ENCODE measurements around the gene NTRK3.

Gene NTRK3

GRCh38 chr15:87881026-87881425 is 375.5 kb downstream of the NTRK3 start:
- no peaks in the 10 kb centered on the region for H3K4me1 ChIP-seq (ENCODE audit: insufficient read depth, low read length, poor library complexity, severe bottlenecking)
- no peaks in the 10 kb centered on the region for H3K9me3 ChIP-seq (ENCODE audit: insufficient read depth, low read depth, low read length)
- no peaks in the 10 kb centered on the region for H3K36me3 ChIP-seq (ENCODE audit: insufficient read depth, low read length)
- no peak for TF ChIP-seq EZH2phosphoT487 (IDR thresholded peaks at IDR 0.05; ENCODE audit: borderline replicate concordance)
- no peak for TF ChIP-seq CTCF (conservative IDR thresholded peaks at IDR 0.05; ENCODE audit: low read length)
- no peaks in the 10 kb centered on the region for H3F3A ChIP-seq (ENCODE audit: low read depth)
- no peaks in the 10 kb centered on the region for H3K79me2 ChIP-seq (ENCODE audit: insufficient read depth, low read length)
- H3K27me3 ChIP-seq (ENCODE audit: insufficient read depth, low read length, poor library complexity, severe bottlenecking) = no peaks in the 10 kb centered on the region
- no peak overlapping the region for H3K9ac ChIP-seq (ENCODE audit: low read depth, low read length, poor library complexity, severe bottlenecking)
- H3K4me2 ChIP-seq (ENCODE audit: low read depth, low read length, poor library complexity, severe bottlenecking) = no peak overlapping the region
- H3K4me3 ChIP-seq (ENCODE audit: low read length, poor library complexity, severe bottlenecking) = no peak overlapping the region
- H2AFZ ChIP-seq (ENCODE audit: low read length) = no peak overlapping the region
- H4K20me1 ChIP-seq (ENCODE audit: insufficient read depth, low read length, poor library complexity, severe bottlenecking) = no peaks in the 10 kb centered on the region
- H3K9me2 ChIP-seq (replicated peaks; ENCODE audit: low read depth, low read length) = no peaks in the 10 kb centered on the region

DNA sequence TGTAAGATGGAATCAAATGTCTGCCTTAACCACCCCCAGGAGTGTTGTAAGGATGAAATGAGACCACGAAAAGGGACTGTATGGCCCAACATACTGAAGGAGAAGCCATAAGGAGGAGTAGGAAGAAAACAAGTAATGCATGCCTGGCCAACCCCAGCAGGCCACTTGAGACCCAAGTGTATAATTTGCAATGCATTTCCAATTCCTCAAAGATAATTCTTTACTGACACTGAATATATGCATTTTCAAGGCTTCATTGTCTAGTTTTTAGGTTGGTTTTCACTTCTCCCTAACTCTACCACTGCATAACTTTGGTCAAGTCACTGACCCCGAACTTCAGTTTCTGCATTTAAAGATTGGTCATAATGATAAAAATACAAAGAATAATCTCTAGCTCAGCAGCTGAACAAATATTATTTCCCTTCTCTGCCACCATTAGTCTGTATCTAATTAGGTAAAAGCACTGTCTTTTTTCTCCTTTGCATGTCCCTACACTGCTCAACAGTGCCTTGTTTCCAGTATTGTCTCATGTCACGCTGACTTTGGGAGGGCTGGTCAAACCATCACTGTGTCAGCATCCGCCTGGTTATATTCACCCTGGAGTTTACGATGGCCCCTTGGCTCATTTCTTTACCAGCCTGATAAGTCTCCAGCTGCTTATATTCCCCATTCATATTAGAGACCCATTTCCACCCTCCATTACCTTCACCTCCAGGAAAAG is 378.6 kb downstream of the NTRK3 start:
- Histone ChIP-seq H3K79me2 (ENCODE audit: insufficient read depth, low read length) (no peaks in the 10 kb centered on the region), H3K4me1 (ENCODE audit: insufficient read depth, low read length, poor library complexity, severe bottlenecking) (no peaks in the 10 kb centered on the region), H3K36me3 (ENCODE audit: insufficient read depth, low read length) (no peaks in the 10 kb centered on the region), H3K4me3 (ENCODE audit: low read length, poor library complexity, severe bottlenecking) (no peak overlapping the region), H3K9me2 (replicated peaks; ENCODE audit: low read depth, low read length) (no peaks in the 10 kb centered on the region), H3K4me2 (ENCODE audit: low read depth, low read length, poor library complexity, severe bottlenecking) (no peak overlapping the region), H3F3A (ENCODE audit: low read depth) (no peaks in the 10 kb centered on the region), H4K20me1 (ENCODE audit: insufficient read depth, low read length, poor library complexity, severe bottlenecking) (no peaks in the 10 kb centered on the region), H2AFZ (ENCODE audit: low read length) (no peak overlapping the region), H3K27me3 (ENCODE audit: insufficient read depth, low read length, poor library complexity, severe bottlenecking) (no peaks in the 10 kb centered on the region), H3K9ac (ENCODE audit: low read depth, low read length, poor library complexity, severe bottlenecking) (no peak overlapping the region), H3K9me3 (ENCODE audit: insufficient read depth, low read depth, low read length) (no peaks in the 10 kb centered on the region)
- no peak for TF ChIP-seq CTCF (conservative IDR thresholded peaks at IDR 0.05; ENCODE audit: low read length)
- no peak for TF ChIP-seq EZH2phosphoT487 (IDR thresholded peaks at IDR 0.05; ENCODE audit: borderline replicate concordance)

- Histone ChIP-seq H3K27me3 (ENCODE audit: insufficient read depth, low read length, poor library complexity, severe bottlenecking) (no peaks in the 10 kb centered on the region), H3K79me2 (ENCODE audit: insufficient read depth, low read length) (no peaks in the 10 kb centered on the region), H2AFZ (ENCODE audit: low read length) (no peak overlapping the region), H3K36me3 (ENCODE audit: insufficient read depth, low read length) (no peaks in the 10 kb centered on the region), H3K9me3 (ENCODE audit: insufficient read depth, low read depth, low read length) (no peaks in the 10 kb centered on the region), H4K20me1 (ENCODE audit: insufficient read depth, low read length, poor library complexity, severe bottlenecking) (no peaks in the 10 kb centered on the region), H3K9ac (ENCODE audit: low read depth, low read length, poor library complexity, severe bottlenecking) (no peak overlapping the region), H3K9me2 (replicated peaks; ENCODE audit: low read depth, low read length) (no peaks in the 10 kb centered on the region), H3F3A (ENCODE audit: low read depth) (no peaks in the 10 kb centered on the region), H3K4me3 (ENCODE audit: low read length, poor library complexity, severe bottlenecking) (no peak overlapping the region), H3K4me1 (ENCODE audit: insufficient read depth, low read length, poor library complexity, severe bottlenecking) (no peaks in the 10 kb centered on the region), H3K4me2 (ENCODE audit: low read depth, low read length, poor library complexity, severe bottlenecking) (no peak overlapping the region)
- TF ChIP-seq EZH2phosphoT487 (IDR thresholded peaks at IDR 0.05; ENCODE audit: borderline replicate concordance) = no peak
Measured at GRCh38 chr15:87877114-87877810, 379.3 kb downstream of the NTRK3 start.

Measured in Loucy (cell line).